Measurements from ENCODE around the gene CREB5. TPM values are rescaled to one million over a fixed set of nuclear protein-coding genes. Genes with fewer than 3 reads are reported as not detected.

Gene CREB5
- polyA plus RNA-seq, 5 donors = 10.4 to 19.5 (median 14.8) TPM

- DNase-seq = no peak
These were observed 270.5 kb downstream of the CREB5 start for GRCh38 chr7:28682801-28683200.

- DNase-seq = no peak
These were observed 272.4 kb downstream of the CREB5 start for GRCh38 chr7:28684650-28685241.

- DNase-seq = no peak
These were observed 272.9 kb downstream of the CREB5 start for GRCh38 chr7:28685242-28685643.

- peak; percentile 98 to 99 for DNase-seq
These were observed 273.5 kb downstream of the CREB5 start for GRCh38 chr7:28685644-28686417.

- DNase-seq = peak; percentile 64 to 81
These were observed 274.1 kb downstream of the CREB5 start for GRCh38 chr7:28686418-28686800.

GRCh38 chr7:28687537-28687936, 275.2 kb downstream of the CREB5 start:
- no peak for DNase-seq

GRCh38 chr7:28688174-28688573, 275.9 kb downstream of the CREB5 start:
- no peak for DNase-seq

GRCh38 chr7:28688651-28689050, 276.3 kb downstream of the CREB5 start:
- DNase-seq = no peak

GRCh38 chr7:28695300-28696295, 283.3 kb downstream of the CREB5 start:
- DNase-seq = no peak

GRCh38 chr7:28697913-28698563, 285.7 kb downstream of the CREB5 start:
- no peak for DNase-seq

- no peak for DNase-seq
These were observed 286.5 kb downstream of the CREB5 start for GRCh38 chr7:28698840-28699239.

- DNase-seq = no peak
These were observed 287.8 kb downstream of the CREB5 start for GRCh38 chr7:28700096-28700495.

- no peak for DNase-seq
These were observed 288.5 kb downstream of the CREB5 start for GRCh38 chr7:28700790-28701203.

GRCh38 chr7:28701731-28702130, 289.4 kb downstream of the CREB5 start:
- DNase-seq = no peak

- DNase-seq = no peak
These were observed 289.9 kb downstream of the CREB5 start for GRCh38 chr7:28702171-28702570.

GRCh38 chr7:28703037-28703765, 290.9 kb downstream of the CREB5 start:
- no peak for DNase-seq

- DNase-seq = no peak
These were observed 292.4 kb downstream of the CREB5 start for GRCh38 chr7:28704706-28705105.

GRCh38 chr7:28705350-28705749, 293.0 kb downstream of the CREB5 start:
- no peak for DNase-seq

GRCh38 chr7:28706584-28706983, 294.3 kb downstream of the CREB5 start:
- DNase-seq = no peak

- no peak for DNase-seq
These were observed 295.0 kb downstream of the CREB5 start for GRCh38 chr7:28707291-28707690.
